ENCODE measurements around the gene ADAM23.

Gene ADAM23

GRCh38 chr2:206657087-206657486 is 213.8 kb downstream of the ADAM23 start:
- no peak overlapping the region for H3K27ac ChIP-seq (ENCODE audit: insufficient read depth, low read depth, low read length, poor library complexity, severe bottlenecking)
- no peaks in the 10 kb centered on the region for H3K9me3 ChIP-seq (ENCODE audit: control insufficient read depth, low read length)
- WGBS, 2 experiments: 86 to 93% methylated on average over 1 of the region's 1 CpG

GRCh38 chr2:206665251-206665650 is 221.9 kb downstream of the ADAM23 start:
- peaks cover 9% of the 10 kb centered on the region for H3K4me1 ChIP-seq (ENCODE audit: control insufficient read depth, insufficient read depth, low read length)
- H3K27ac ChIP-seq (ENCODE audit: insufficient read depth, low read depth, low read length, poor library complexity, severe bottlenecking): no peak overlapping the region
- no peaks in the 10 kb centered on the region for H3K9me3 ChIP-seq (ENCODE audit: control insufficient read depth, low read length)
- H3K4me3 ChIP-seq (ENCODE audit: insufficient read depth, low read depth, low read length): no peak overlapping the region
- no peaks in the 10 kb centered on the region for H3K36me3 ChIP-seq (ENCODE audit: control insufficient read depth, insufficient read depth, low read length)
- no peaks in the 10 kb centered on the region for H3K27me3 ChIP-seq (ENCODE audit: control insufficient read depth, insufficient read depth, low read length, poor library complexity, severe bottlenecking)
- WGBS, 2 experiments: 87 to 99% methylated on average over 2 to 3 of the region's 3 CpGs

More at GRCh38 chr2:206657087-206657486, 213.8 kb downstream of the ADAM23 start:
- H3K4me3 ChIP-seq (ENCODE audit: insufficient read depth, low read depth, low read length): no peak overlapping the region
- H3K4me1 ChIP-seq (ENCODE audit: control insufficient read depth, insufficient read depth, low read length): no peaks in the 10 kb centered on the region
- no peaks in the 10 kb centered on the region for H3K36me3 ChIP-seq (ENCODE audit: control insufficient read depth, insufficient read depth, low read length)
- H3K27me3 ChIP-seq (ENCODE audit: control insufficient read depth, insufficient read depth, low read length, poor library complexity, severe bottlenecking): no peaks in the 10 kb centered on the region
